ENCODE data around the gene UNC80.

Gene UNC80

DNA sequence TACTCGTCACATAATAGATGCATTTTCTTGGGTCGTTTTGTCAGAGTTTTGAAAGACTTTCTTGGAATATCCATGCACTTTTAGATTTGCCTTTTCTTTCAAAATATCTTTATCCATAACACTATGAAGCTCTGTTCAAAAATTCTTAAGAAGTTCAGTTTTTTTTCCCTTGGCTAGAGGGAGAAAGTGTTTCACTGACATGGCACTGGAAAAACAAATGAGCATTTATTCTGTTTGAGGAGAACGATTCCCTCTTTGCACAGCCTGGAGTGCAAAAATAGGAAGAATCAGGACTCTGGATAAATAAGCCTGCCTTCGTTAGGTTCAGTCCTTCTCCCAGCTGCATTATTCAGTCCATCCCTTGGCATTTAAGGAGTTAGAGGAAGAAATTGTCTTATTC is 139.9 kb downstream of the UNC80 start:
- no peak for DNase-seq (ENCODE audit: low read depth in 2 of 2, low spot score in 1 of 2)

DNA sequence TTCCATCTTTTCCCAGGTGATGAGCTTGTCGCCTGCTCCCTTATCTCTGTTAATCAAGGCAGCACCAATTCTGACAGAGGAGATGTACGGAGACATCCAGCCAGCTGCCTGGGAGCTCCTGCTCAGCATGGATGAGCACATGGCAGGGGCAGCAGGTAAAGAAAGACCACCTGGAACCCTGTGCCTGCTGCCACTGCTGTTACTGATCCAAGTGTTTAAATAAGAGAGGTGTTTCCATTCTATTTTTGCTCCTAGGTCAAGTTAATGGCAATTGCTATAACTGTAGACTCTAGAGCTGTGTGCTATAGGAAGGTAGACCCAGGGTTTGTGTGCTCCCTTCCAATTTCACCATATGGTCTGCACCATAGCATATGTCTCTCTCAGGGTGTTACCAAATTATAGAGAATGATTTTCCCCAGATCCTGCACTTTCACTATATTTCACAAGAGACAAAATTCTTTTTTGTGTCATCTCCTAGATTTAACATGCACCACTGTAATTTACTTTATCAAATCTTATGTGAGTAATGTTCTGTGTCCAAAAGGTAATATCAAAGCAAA is 142.2 kb downstream of the UNC80 start:
- DNase-seq (ENCODE audit: low read depth in 2 of 2, low spot score in 1 of 2), result no peak

GRCh38 chr2:209917154-209917771 is 145.6 kb downstream of the UNC80 start:
- no peak for DNase-seq (ENCODE audit: low read depth in 2 of 2, low spot score in 1 of 2)

DNA sequence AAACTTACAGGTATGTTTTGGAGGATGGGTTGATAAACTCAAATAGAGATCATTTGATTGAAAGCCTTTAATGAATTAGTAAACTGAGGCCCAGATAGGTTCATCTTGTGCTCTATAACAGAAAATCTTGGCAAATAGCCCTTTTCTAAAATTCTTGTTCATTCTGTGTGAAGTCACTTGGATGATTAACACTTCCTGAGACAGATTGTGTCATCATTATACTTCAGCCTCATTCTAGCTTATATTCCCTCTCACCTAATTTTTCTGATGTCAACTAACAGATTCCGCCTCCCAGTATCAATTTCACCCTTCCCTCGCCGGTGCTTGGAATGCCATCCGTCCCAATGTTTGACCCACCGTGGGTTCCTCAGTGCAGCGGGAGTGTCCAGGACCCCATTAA is 146.6 kb downstream of the UNC80 start:
- no peak for DNase-seq (ENCODE audit: low read depth in 2 of 2, low spot score in 1 of 2)

GRCh38 chr2:209922116-209922515 is 150.5 kb downstream of the UNC80 start:
- DNase-seq (ENCODE audit: low read depth in 2 of 2, low spot score in 1 of 2), result no peak

GRCh38 chr2:209929369-209929768 is 157.7 kb downstream of the UNC80 start:
- no peak for DNase-seq (ENCODE audit: low read depth in 2 of 2, low spot score in 1 of 2)

DNA sequence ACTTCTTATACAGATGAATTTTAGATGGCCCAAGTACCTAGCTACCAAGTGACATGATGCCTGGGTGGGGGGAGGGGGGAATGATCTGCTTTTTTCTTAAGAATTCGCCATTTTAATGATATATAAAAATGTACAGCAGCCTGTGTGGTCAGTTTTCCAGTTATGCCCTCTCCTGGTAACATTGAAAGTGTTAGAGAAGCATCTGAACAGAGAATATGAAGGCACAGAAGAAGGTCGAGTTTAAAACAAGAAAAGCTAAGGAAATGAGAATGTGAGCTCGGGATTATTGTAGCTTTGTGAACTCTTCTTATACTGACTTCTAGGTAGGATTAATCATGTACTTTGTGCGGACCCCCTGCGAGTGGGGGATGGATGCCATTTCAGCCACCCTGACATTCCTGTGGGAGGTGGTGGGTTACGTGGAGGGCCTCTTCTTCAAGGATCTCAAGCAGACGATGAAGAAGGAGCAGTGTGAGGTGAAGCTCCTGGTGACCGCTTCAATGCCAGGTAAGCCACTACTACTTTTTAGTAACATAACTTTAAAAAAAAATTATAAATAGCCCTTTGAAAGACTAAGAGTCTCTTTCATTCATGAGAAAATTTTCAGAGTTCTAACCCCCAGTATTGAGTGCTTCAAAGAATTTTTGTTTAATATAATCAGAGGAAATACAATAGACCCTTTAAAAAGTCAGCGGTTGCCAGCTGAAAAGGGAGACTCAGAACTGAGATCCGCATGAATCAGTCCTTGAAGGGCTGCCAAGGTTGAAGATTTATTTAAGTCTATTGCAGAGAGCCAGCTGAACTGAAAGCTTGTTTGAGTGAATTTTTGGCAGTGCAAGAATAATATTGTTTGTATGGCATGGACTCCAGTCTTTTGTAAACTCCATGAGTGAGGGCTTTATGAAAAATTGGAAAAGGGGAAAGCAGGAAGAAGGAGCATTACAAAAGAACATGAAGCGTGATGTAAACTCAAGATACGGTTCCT is 162.2 kb downstream of the UNC80 start:
- no peak for DNase-seq (ENCODE audit: low read depth in 2 of 2, low spot score in 1 of 2)

DNA sequence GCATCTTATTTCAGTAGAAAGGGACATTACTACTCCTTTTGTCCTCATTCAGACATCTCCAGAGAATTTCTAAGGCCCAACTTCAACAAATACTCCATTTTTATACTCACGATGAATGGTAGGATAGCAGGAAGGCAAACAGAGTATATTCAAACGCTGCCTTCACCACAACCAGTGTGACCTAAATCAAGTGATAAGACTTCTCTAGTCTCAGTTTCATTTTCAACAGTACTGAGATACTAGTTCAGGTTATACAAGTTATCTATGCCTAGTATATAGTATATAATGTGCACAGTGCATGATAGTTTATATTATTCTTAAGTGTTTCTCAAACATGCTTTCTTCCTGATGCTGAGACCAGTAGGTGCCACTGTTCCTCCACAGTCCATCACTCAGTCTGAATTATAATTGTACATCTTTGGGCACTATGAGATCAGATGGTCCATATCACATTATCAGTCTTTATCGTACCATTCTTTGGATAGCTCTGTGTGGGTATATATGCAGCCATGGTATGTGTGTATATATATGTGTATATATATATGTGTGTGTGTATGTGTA is 164.6 kb downstream of the UNC80 start:
- DNase-seq (ENCODE audit: low read depth in 2 of 2, low spot score in 1 of 2), result no peak

GRCh38 chr2:209937893-209938292 is 166.3 kb downstream of the UNC80 start:
- DNase-seq (ENCODE audit: low read depth in 2 of 2, low spot score in 1 of 2), result no peak

DNA sequence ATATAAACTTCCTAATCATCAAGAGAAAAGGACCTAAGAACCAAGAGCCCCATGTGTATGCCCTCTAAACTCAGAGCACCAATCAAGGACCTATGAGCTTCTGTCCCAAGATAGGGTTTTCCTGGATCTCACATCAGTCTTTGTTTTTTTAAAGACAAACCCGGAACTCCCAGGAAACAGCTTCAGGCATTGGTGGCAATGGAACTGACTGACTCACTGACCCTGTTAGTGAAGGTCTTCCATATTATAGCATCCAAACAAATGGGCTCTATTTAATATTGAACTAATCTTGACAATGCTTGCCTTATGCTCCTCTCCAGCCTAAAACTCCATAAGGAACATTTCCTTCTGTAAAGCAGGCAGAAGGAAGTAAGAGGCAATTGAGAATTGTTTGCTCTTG is 167.3 kb downstream of the UNC80 start:
- DNase-seq (ENCODE audit: low read depth in 2 of 2, low spot score in 1 of 2), result no peak

GRCh38 chr2:209940936-209941335 is 169.3 kb downstream of the UNC80 start:
- no peak for DNase-seq (ENCODE audit: low read depth in 2 of 2, low spot score in 1 of 2)

DNA sequence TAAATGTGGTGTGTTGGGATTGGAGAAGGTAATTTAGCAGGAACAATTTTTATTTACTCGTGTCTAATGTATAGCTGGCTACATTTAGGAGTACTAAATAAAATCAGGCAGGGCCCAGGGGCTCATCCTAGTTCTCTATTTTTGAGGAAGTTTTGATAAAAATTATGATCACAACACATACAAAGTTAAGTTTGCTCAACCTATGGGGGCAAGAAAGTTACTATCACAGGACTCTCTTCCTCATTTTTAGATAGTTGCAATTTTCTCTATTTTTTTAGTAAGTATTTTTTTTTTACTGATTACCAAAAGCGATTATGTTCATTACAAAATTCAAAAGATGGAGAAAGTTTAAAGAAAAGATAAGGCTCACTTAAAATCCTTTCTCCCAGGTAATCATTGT is 170.8 kb downstream of the UNC80 start:
- no peak for DNase-seq (ENCODE audit: low read depth in 2 of 2, low spot score in 1 of 2)

GRCh38 chr2:209942936-209943605 is 171.4 kb downstream of the UNC80 start:
- no peak for DNase-seq (ENCODE audit: low read depth in 2 of 2, low spot score in 1 of 2)

DNA sequence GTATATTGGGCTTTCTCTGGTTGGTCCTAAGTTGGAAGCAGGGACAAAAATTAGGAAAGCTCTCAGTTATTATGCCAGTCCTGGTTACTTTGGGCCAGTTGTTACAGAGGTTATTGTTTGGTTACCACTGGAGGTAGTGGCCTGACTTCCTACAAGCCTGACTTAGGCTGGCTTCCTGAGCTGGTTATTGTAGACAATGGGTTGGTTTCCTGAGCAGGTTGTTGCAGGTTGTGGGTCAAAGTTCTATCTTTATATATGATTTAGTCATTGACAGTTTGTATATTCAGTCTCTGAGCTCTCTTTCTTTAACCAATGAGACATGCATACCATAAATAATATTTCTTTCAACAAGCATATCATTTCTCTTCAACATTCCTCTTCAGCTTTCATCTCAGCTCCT is 172.1 kb downstream of the UNC80 start:
- DNase-seq (ENCODE audit: low read depth in 2 of 2, low spot score in 1 of 2), result no peak

- no peak for DNase-seq (ENCODE audit: low read depth in 2 of 2, low spot score in 1 of 2)
These were observed 174.9 kb downstream of the UNC80 start for GRCh38 chr2:209946539-209946938.

DNA sequence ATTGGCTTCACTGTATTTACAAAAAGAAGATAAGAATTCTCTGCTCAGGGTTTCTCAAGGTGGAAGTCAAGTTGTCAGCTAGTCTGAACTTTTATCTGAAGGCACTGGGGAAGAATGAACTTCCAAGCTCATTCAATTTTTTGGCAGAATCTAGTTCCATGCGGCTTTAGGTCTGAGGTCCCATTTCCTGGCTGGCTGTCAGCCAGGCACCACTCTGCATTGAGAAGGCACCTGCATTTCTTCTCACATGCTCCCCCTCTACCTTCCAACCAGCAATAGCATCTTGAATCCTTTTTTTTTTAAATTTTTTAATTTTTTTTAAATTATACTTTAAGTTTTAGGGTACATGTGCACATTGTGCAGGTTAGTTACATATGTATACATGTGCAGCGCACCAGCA is 184.6 kb downstream of the UNC80 start:
- no peak for DNase-seq (ENCODE audit: low read depth in 2 of 2, low spot score in 1 of 2)

GRCh38 chr2:209958016-209958415 is 186.4 kb downstream of the UNC80 start:
- DNase-seq (ENCODE audit: low read depth in 2 of 2, low spot score in 1 of 2), result no peak

GRCh38 chr2:209960045-209960444 is 188.4 kb downstream of the UNC80 start:
- DNase-seq (ENCODE audit: low read depth in 2 of 2, low spot score in 1 of 2), result no peak

GRCh38 chr2:209960676-209961630 is 189.3 kb downstream of the UNC80 start:
- no peak for DNase-seq (ENCODE audit: low read depth in 2 of 2, low spot score in 1 of 2)

GRCh38 chr2:209965723-209966122 is 194.1 kb downstream of the UNC80 start:
- no peak for DNase-seq (ENCODE audit: low read depth in 2 of 2, low spot score in 1 of 2)

All from stimulated activated CD8-positive, alpha-beta memory T cell treated with anti-CD3 and anti-CD28 coated beads, Interleukin-4, amount 100 ng/mL, for 4 hours (primary cell).